OCI-M2 (cell line): ENCODE measurements around the gene LRPAP1.
A peak's percentile ranks its signal among the peaks of the same experiment; 100 is the strongest.
"Not testable (repeated sequence)": the region's sequence is repeated elsewhere in the genome, so short reads cannot be mapped to it uniquely, and the experiment has no call there.

ENCODE experiments used
- DNase-seq: peaks from one replicate; lab custom pipeline; 2025; ENCODE audit not compliant: unreplicated experiment; lab: John Stamatoyannopoulos, UW

Gene LRPAP1

GRCh38 chr4:3531879-3532750 lies at the start of gene LRPAP1:
TSS of gene LRPAP1 (minus strand) at chr4:3532422. CDS start at chr4:3532412, 10 bp downstream.
- DNase-seq, result peak; percentile 18

DNA sequence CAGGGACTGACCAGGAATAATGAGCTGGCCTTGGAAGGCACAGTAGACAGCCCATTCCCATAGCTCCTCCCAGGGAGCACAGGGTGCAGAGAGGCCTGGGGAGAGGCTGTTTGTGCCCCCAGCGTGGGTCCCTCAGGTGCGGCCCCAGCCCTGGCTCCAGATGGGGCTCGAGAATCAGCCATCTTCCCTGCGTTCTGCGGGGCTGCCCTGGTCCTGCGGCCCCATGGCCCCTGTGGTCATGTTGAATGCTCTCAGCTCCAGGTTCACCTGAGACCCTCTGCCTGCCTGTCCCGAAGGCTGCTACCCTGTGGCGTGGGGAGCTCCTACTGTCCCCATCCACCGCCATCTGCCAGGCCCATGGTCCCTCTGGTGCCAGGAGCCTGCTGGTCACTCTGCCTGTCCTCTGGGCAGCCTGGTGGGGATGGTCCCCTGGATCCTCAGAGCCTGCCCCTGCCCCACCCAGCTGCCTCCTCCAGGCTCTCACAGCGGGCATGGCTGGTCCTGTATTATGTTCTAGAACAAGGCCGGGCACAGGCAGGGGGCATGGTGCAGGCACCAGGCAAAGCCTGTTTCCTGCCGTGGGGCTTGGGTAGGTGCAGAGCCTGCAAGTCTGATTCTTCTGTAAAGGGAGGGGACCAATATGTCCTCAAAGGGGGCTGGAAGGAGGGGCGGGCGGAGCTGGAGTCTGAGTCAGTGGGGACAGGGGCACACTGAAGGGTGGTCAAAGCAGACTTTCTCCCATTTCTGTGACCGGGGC lies 49.3 kb upstream of the LRPAP1 start:
- not testable (repeated sequence) for DNase-seq

GRCh38 chr4:3580859-3581258 lies 48.6 kb upstream of the LRPAP1 start:
- DNase-seq, result not testable (repeated sequence)

GRCh38 chr4:3578527-3579144 lies 46.4 kb upstream of the LRPAP1 start:
- not testable (repeated sequence) for DNase-seq

- not testable (repeated sequence) for DNase-seq
Measured at GRCh38 chr4:3578052-3578451, 45.8 kb upstream of the LRPAP1 start.

DNA sequence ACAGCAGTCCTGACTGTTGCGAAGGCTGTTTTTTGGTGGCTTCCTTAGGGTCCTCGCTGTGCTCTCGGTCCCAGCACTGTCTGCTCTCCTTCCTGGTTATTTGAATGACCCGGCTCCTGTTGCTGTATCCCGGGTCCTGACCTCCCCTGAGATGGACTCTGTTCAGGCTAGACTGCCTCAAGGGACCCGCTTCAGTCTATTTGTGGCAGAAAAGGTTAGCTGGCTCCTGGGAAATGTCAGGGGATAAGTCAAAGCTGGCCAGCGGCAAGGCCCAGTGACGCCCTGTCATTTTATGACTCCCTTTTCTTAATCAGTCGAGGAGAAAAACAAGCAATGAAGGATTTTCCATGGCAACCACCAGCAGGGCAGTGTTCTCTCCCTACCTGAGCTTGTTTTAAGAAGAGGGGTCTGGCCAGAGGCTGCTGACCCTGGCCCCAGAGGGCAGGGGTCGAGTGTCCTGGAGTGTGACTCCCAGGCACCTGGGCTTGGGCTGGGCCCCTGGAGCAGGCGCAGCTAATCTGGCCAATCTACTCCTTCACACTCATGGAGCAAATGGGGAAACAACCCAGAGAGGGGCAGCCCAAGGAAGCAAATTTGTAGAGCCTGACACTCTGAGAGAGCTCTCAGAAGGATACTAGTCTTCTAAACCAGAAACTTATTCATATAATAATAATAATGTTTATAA lies 45.1 kb upstream of the LRPAP1 start:
- DNase-seq, result not testable (repeated sequence)

DNA sequence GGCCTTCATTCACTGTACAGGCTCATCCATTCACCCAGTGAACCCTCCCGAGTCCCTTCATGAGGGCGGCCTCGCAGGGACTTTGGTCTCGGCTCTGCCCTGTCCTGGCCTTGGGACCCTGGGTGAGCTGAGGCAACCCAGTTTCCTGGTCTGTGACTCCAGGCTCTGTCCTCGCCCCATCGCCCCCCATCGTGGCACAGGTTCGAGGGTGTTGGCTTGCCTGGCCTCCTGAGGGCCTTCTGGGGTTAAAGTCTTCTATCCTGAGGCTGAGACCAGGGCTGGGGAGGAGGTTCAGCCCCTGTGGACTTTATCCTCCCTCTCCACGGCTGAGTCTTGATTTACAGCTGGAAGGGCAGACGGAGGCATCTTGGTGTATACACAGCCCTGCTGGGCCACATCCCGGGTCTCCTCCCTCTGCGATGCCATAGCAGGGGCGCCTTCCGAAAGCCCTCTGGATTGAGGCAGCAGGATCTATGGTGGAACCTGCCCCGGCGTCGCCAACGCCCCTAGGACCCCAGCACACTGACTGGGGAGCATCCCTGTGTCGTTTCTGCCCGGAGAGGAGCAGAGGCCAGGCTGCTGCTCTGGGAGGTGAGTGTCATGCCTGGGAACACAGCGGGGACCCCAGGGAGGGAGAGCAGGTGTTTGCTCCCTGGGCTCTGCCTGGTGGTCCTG lies 44.4 kb upstream of the LRPAP1 start:
- DNase-seq, result not testable (repeated sequence)

DNA sequence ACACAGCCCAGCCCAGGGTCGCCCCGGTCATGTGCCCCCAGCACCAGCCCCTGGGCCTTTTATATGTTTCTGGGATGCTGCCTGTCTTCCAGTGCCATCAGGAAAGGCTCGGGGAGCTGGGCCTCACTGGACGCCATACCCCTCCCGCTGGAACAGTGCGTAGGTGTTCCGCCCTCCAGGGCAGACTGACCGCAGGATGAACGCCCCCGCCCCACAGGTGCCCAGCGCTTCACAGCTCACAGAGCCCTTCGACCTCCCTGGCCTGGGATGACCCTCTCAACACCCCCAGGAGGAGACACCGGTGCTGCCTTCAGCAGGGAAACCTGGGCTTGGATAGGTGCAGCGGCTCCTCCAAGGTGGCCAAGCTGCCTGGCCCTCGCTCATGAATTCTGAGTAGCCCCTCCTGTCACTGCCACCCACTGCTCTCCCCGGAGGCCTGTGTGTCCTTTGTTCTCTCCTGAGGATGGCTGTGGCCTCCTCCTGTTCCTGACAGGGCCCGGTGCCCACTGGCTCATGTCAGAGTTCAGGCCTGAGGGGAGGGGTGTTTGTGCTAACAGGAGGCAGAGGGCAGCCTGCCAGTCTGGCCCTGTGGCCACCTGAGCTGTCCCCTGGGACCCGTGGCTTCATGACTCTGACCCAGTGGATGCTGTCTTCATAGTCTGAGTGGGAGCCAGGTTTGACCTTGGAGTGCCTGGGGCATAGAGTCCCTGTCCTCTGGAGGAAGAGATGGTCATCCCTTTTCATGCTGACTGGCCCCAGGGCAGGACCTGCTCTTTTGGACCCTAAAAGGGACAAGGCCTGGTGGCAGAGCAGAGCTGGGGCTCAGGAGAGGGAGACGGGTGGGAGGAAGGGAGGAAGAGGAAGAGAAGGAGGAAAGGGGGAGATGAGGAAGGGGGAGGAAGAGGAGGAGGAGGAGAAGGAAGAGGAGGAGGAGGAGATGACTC lies 43.5 kb upstream of the LRPAP1 start:
- not testable (repeated sequence) for DNase-seq

GRCh38 chr4:3574865-3575264 lies 42.6 kb upstream of the LRPAP1 start:
- not testable (repeated sequence) for DNase-seq

GRCh38 chr4:3574346-3574745 lies 42.1 kb upstream of the LRPAP1 start:
- DNase-seq, result not testable (repeated sequence)

DNA sequence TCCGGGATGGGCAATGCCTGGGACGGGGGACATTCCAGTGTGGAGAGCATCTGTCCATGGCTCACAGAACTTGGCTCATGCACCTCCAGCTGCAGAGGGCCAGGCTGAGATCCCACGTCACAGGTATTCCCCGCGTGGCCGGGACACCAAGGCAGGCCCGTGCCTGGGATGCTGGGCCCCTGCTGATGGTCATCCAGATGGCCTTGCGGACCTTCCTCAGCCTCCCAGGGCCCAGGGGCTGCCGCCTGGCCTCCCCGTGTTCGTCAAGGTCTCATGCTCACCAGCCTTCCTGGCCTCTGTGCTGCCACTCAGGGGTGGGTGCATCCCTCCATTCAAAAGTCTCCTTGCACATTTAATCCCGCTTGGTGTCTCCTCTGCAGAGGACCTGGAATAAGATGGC lies 40.9 kb upstream of the LRPAP1 start:
- DNase-seq, result no peak

DNA sequence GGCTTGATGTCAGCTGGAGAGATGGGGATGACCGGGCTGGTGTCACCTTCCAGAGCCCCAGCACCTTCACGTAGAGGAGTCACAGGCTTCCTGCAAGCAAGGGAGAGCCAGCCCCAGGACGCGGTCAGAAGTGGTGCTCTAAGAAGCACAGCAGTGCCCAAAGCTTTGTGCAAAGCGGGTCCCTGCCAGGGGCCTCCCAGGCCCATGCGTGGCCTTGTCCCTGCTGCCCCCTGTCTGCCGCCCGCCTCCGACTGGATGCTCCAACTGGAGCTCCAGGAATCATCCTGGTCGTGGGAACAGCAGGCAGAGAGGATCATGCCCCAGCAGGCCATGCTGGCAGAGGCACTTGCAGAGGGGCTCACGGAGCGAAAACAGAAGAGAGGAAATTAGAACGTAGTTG lies 40.1 kb upstream of the LRPAP1 start:
- no peak for DNase-seq

- no peak for DNase-seq
Measured at GRCh38 chr4:3571921-3572320, 39.7 kb upstream of the LRPAP1 start.

GRCh38 chr4:3570923-3571322 lies 38.7 kb upstream of the LRPAP1 start:
- DNase-seq, result not testable (repeated sequence)

GRCh38 chr4:3569611-3570010 lies 37.4 kb upstream of the LRPAP1 start:
- not testable (repeated sequence) for DNase-seq

DNA sequence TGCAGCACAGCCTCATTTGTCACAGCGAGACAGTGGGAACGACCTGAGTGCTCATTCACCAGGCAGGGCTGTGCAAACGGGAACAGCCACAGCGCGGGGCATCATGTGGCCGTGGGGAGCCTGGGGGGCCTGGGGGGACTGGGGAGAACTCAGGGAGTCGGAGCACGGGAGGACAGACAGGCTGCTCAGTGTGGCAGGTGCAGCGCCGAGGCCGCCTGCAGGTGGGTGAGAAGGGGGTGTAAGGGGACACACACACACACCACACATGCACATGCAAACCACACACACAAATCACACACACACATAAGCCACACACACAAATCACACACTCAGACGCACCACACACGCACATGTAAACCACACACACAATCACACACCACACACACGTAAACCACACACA lies 34.5 kb upstream of the LRPAP1 start:
- not testable (repeated sequence) for DNase-seq

DNA sequence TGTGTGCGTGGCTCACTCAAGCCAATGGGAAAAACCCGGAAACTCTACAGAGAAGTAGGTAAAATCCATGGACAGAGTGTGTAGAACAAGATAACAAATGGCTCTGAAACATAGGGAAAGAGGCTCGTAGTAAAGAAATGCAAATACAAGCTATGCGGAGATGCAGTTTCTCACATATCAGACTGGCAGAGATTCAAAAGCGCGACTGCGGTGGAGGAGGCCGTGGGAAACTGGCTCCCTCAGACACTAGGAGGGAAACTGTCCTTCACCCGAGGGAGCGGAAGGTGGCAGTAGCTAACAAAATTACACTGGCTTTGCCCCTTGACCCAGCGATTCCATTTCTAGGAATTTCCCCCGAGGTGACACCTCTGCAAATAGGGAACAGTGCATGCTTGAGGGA lies 34.1 kb upstream of the LRPAP1 start:
- not testable (repeated sequence) for DNase-seq

- not testable (repeated sequence) for DNase-seq
Measured at GRCh38 chr4:3564948-3565347, 32.7 kb upstream of the LRPAP1 start.

DNA sequence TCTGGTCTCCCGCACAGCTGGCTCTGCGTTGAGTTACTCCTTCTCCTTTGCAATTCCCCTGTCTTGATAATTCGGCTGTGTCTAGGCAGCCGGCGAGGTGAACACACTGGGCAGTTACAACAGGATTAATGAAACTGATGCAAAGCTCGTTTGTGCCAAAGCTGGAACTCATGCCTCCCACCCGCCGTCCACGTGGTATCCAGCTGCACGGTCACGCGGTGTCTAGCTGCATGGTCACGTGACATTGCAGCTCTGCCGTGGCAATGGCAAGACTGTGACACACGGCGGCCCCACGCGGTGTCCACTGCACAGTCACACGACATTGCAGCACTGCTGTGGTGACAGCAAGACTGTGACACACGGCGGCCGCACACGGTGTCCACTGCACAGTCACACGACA lies 31.2 kb upstream of the LRPAP1 start:
- DNase-seq, result no peak
